ENCODE measurements around the gene SHISAL1. TPM values are rescaled to one million over a fixed set of nuclear protein-coding genes. Genes with fewer than 3 reads are reported as not detected.

The SHISAL1 gene
- total RNA-seq, 6 experiments from 2014 or later, result not detected

DNA sequence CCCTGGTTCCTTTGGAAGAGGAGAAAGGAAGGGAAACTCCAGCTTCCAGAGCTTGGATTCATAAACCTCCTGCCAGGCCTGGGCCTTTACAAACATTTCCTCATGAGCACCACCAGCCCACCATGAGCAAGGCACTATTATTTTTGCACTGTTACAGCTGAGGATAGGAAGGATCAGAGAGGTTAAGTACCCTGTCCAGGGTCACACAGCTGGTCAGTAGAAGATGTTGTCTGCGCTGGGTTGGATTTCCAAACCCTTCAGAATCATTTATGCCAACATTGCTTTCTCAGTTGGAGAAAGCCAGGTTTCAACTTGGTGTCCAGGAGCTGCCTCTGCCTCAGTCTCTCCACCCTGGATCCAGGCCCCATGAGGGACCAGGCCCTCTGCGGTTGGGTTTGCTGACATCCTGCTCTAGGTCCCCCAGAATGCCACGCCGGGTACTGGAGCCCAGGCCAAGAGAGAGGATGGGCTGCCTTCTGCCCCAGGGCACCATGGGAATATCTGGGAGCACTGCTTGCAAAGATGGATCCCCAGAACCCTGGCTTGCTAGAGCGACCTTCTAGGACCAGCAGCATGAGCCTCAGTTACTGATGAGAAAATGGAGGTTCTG lies 29.7 kb upstream of the SHISAL1 start:
- Mint-ChIP-seq H3K4me1 (ENCODE audit: low read depth) (peaks cover 10% of the 10 kb centered on the region), H3K36me3 (ENCODE audit: low read depth) (no peaks in the 10 kb centered on the region), H3K27me3 (ENCODE audit: insufficient read depth) (peaks cover 27% of the 10 kb centered on the region), H3K9me3 (no peaks in the 10 kb centered on the region), H3K4me3 (no peak overlapping the region), H3K27ac (no peak overlapping the region)
- TF ChIP-seq, protein P1, sequence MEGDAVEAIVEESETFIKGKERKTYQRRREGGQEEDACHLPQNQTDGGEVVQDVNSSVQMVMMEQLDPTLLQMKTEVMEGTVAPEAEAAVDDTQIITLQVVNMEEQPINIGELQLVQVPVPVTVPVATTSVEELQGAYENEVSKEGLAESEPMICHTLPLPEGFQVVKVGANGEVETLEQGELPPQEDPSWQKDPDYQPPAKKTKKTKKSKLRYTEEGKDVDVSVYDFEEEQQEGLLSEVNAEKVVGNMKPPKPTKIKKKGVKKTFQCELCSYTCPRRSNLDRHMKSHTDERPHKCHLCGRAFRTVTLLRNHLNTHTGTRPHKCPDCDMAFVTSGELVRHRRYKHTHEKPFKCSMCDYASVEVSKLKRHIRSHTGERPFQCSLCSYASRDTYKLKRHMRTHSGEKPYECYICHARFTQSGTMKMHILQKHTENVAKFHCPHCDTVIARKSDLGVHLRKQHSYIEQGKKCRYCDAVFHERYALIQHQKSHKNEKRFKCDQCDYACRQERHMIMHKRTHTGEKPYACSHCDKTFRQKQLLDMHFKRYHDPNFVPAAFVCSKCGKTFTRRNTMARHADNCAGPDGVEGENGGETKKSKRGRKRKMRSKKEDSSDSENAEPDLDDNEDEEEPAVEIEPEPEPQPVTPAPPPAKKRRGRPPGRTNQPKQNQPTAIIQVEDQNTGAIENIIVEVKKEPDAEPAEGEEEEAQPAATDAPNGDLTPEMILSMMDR (IDR thresholded peaks at IDR 0.05), result no peak
- no peak for DNase-seq

DNA sequence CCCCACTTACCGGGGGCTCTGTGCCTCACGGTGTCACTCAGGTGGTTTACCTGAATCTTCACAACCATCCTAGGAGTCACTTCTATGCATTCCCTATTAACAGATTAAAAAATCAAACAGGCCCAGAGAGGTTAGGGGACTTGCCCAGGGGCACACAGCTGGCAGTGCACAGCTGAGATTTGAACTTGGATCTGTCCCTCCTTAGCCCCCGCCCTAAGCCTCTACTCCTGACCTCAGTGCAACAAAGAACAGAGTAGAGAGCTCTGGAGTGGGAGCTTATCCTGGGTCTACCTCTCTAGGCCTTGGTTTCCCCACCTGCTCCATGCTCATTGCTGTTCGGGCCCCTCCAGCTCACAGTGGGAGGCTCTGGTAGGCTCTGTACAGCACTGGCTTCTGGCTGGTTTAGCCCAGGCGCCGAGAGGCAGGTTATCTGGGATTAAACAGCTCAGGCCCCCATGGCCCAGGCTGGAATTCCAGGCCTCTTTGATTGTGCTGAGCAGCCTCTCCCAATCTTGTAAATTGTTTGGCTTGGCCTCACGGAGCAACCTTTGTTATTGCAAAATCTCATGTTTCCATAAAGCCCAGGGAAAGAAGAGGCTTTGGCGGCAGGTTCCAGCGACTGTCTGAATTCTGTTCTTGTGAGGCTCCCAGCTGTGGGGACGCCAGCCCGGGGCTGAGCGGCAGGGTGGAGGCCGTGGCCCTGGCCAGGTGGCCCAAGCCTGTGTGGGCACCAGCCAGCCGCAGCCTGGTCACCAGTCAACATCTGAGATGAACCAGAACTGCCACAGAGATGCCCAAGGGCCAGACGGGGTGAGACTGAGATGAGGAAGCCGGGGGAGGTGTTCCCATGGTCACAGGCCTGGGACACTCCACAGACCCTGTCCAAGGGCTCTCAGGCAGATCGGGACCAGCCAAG lies 28.9 kb upstream of the SHISAL1 start:
- Mint-ChIP-seq H3K4me1 (ENCODE audit: low read depth) (peaks cover 5% of the 10 kb centered on the region), H3K9me3 (no peaks in the 10 kb centered on the region), H3K4me3 (no peak overlapping the region), H3K27ac (no peak overlapping the region), H3K27me3 (ENCODE audit: insufficient read depth) (peaks cover 23% of the 10 kb centered on the region), H3K36me3 (ENCODE audit: low read depth) (no peaks in the 10 kb centered on the region)
- no peak for DNase-seq
- TF ChIP-seq, protein P1 (IDR thresholded peaks at IDR 0.05), result no peak

DNA sequence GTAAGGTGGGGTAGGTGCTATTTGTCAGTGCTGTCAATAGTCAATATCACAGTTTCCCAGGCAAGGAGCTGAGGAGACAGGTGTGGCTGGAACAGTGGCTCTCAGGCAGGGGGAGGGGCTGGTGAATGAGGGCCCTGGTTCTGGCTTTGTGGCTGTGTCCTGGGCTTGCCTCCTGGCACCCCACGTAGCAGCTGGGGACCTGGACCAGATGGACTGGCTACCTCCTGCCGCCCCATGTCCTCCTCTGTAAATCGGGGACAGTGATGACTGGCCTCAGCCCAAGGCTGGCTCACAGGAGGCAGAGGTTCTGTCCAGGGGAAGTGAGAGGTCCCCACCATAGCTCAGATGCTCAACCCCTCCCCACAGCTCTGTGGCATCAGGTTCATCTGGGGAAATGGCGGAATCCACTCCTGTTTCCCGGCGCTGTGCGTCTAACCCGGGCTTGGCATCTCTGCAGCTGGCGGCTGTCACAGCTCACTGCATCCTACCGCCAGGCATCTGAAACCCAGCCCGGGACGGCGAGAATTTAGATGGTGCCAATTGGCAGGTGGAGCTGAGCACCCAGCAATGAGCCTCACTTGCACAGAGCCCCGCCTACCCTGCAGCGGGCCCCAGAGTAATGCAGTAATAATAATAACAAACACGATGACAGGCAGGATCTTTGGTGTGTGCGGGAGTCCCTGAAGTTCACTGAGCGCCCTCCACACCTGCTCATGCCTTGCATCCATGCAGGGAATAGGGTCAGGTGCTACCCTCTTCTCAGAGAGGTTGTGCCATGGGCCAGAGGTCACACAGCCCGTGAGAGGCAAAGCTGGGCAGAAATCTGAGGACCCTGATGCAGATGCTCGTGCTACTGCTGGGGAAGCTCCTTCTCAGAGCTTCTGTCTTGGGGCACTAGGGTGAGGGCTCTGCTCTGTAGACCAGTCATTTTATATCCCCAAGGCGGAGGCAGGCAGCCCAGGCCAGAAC lies 27.8 kb upstream of the SHISAL1 start:
- no peak overlapping the region for H3K27ac Mint-ChIP-seq
- no peaks in the 10 kb centered on the region for H3K36me3 Mint-ChIP-seq (ENCODE audit: low read depth)
- no peak for DNase-seq
- H3K27me3 Mint-ChIP-seq (ENCODE audit: insufficient read depth), result peaks cover 18% of the 10 kb centered on the region
- H3K9me3 Mint-ChIP-seq, result no peaks in the 10 kb centered on the region
- H3K4me3 Mint-ChIP-seq, result no peak overlapping the region
- peaks cover 5% of the 10 kb centered on the region for H3K4me1 Mint-ChIP-seq (ENCODE audit: low read depth)
- TF ChIP-seq, protein P1 (IDR thresholded peaks at IDR 0.05), result no peak

DNA sequence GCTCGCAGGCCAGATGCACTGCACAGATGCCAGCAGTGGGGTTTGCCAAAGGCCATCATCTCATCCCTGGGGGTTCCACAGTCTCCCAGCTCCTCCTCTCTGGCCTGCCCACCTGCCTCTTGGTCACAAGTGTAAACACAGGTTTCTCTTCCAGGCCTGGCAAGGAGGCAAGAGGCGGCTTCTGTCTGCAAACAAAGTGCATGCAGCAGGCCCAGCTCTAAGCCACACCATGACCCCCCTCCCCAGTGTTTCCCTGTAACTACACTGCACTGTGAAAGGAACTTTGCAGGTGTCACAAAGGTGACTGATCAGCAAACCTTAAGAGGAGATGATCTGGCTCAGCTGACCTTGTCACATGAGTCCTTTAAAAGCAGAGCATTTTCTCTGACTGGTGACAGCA lies 26.2 kb upstream of the SHISAL1 start:
- Mint-ChIP-seq H3K9me3 (no peaks in the 10 kb centered on the region), H3K27ac (no peak overlapping the region), H3K4me3 (no peak overlapping the region), H3K36me3 (ENCODE audit: low read depth) (no peaks in the 10 kb centered on the region), H3K27me3 (ENCODE audit: insufficient read depth) (peaks cover 7% of the 10 kb centered on the region), H3K4me1 (ENCODE audit: low read depth) (peaks cover 5% of the 10 kb centered on the region)
- TF ChIP-seq, protein P1 (IDR thresholded peaks at IDR 0.05), result no peak
- no peak for DNase-seq

DNA sequence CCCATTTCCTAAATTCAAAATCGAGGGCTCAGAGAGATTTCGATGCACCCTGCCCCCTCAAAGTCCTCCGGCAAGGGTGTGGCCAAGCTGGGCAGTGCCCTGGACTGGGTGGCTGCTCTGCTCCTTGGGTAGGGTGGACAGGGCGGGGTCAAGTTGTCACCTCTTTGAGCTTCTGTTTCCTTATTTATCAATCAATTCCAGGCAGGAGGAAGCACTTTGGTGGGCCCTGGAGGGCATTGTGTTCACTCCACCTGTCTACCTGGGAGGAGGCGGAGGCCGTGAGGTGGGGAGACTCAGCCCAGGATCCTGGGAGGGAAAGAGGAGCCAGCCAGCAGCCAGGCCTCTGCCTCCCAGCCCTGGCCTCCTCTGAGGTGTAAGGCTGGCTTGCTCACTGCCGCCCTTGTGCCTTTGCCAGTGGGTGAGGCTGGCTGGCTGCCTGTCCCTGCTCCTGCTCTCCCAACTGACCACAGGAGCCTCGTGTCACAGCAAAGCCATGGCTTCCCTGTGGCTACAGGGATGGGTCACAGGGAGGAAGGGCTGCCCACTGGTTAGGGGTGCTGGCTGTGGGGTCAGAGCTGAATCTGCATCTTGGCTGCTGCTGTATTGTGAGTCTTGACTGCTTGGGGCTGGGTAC lies 25.5 kb upstream of the SHISAL1 start:
- Mint-ChIP-seq H3K9me3 (no peaks in the 10 kb centered on the region), H3K27ac (no peak overlapping the region), H3K36me3 (ENCODE audit: low read depth) (no peaks in the 10 kb centered on the region), H3K27me3 (ENCODE audit: insufficient read depth) (peaks cover 5% of the 10 kb centered on the region), H3K4me3 (no peak overlapping the region), H3K4me1 (ENCODE audit: low read depth) (peaks cover 5% of the 10 kb centered on the region)
- TF ChIP-seq, protein P1 (IDR thresholded peaks at IDR 0.05), result no peak
- no peak for DNase-seq

Measured in HFFc6 (cell line).